Nephron (organoid): Measurements from ENCODE around the gene CASP2.

Experiments used
- H3K27ac Mint-ChIP-seq, 3 experiments: 2 replicates each; pipeline ENCODE4 v1.8.0; 2020; ENCODE audit warnings: mixed read lengths in 3 of 3, mild to moderate bottlenecking in 2 of 3, moderate library complexity in 1 of 3
- H3K27me3 Mint-ChIP-seq: 2 replicates; pipeline ENCODE4 v1.8.0; 2021; ENCODE audit warnings: low read depth, mild to moderate bottlenecking, moderate library complexity, mixed read lengths
- H3K36me3 Mint-ChIP-seq: 2 replicates; pipeline ENCODE4 v1.8.0; 2020; ENCODE audit warnings: low read depth, mixed read lengths
- H3K4me1 Mint-ChIP-seq: 2 replicates; pipeline ENCODE4 v1.8.0; 2020; ENCODE audit warnings: mixed read lengths
- H3K4me3 Mint-ChIP-seq, 3 experiments: 2 replicates each; pipeline ENCODE4 v1.8.0; 2020; ENCODE audit warnings: mild to moderate bottlenecking in 3 of 3, mixed read lengths in 3 of 3, moderate library complexity in 2 of 3
- H3K9me3 Mint-ChIP-seq: 2 replicates; pipeline ENCODE4 v1.8.0; 2020; ENCODE audit warnings: mixed read lengths
- CTCF ChIP-seq, 3 experiments: fragments of 200-600 bp; sonication (generic); IDR thresholded peaks; one replicate each; pipeline ENCODE4 v1.5.0; 2021; ENCODE audit warnings: antibody characterized with exemption in 3 of 3; ENCODE audit not compliant: unreplicated experiment in 3 of 3

The CASP2 gene

GRCh38 chr7:143314127-143314526, 26.0 kb downstream of the CASP2 start:
- no peak for TF ChIP-seq CTCF (IDR thresholded peaks at IDR 0.05; ENCODE audit: unreplicated experiment in 3 of 3)
- Mint-ChIP-seq H3K9me3 (no peaks in the 10 kb centered on the region), H3K4me3 (no peak overlapping the region), H3K4me1 (peaks cover 28% of the 10 kb centered on the region), H3K27ac (no peak overlapping the region), H3K36me3 (peaks cover 23% of the 10 kb centered on the region), H3K27me3 (no peaks in the 10 kb centered on the region)

- peak within 1 kb of the TSS; percentile 23 to 54 (median 26) for H3K27ac Mint-ChIP-seq
- no peaks in the 10 kb centered on the region for H3K9me3 Mint-ChIP-seq
These were observed 27.6 kb downstream of the CASP2 start, which contains the start of gene CLCN1 for GRCh38 chr7:143315776-143316175. TSS of gene CLCN1 (plus strand) at chr7:143316111. CDS start at chr7:143316213, 102 bp downstream.

GRCh38 chr7:143316492-143316891, 28.3 kb downstream of the CASP2 start:
- peaks cover 9% of the 10 kb centered on the region for H3K36me3 Mint-ChIP-seq
- TF ChIP-seq CTCF (IDR thresholded peaks at IDR 0.05; ENCODE audit: unreplicated experiment in 3 of 3), result no peak

More at GRCh38 chr7:143315776-143316175, 27.6 kb downstream of the CASP2 start, which contains the start of gene CLCN1:
- H3K36me3 Mint-ChIP-seq, result peaks cover 13% of the 10 kb centered on the region
- no peak within 1 kb of the TSS for H3K4me3 Mint-ChIP-seq
- TF ChIP-seq CTCF (IDR thresholded peaks at IDR 0.05; ENCODE audit: unreplicated experiment in 3 of 3), result no peak
- H3K4me1 Mint-ChIP-seq, result peaks cover 30% of the 10 kb centered on the region
- no peaks in the 10 kb centered on the region for H3K27me3 Mint-ChIP-seq

GRCh38 chr7:143318661-143319060, 30.5 kb downstream of the CASP2 start:
- Mint-ChIP-seq H3K9me3 (no peaks in the 10 kb centered on the region), H3K4me3 (no peak overlapping the region), H3K27ac (peak overlapping the region; percentile 58 to 90 (median 86)), H3K4me1 (peaks cover 41% of the 10 kb centered on the region), H3K27me3 (no peaks in the 10 kb centered on the region), H3K36me3 (peaks cover 7% of the 10 kb centered on the region)
- no peak for TF ChIP-seq CTCF (IDR thresholded peaks at IDR 0.05; ENCODE audit: unreplicated experiment in 3 of 3)

More at GRCh38 chr7:143316492-143316891, 28.3 kb downstream of the CASP2 start:
- peaks cover 30% of the 10 kb centered on the region for H3K4me1 Mint-ChIP-seq
- no peaks in the 10 kb centered on the region for H3K27me3 Mint-ChIP-seq
- H3K9me3 Mint-ChIP-seq, result no peaks in the 10 kb centered on the region
- peak overlapping the region; percentile 23 to 54 (median 26) for H3K27ac Mint-ChIP-seq
- no peak overlapping the region for H3K4me3 Mint-ChIP-seq

- no peak for TF ChIP-seq CTCF (IDR thresholded peaks at IDR 0.05; ENCODE audit: unreplicated experiment in 3 of 3)
- Mint-ChIP-seq H3K9me3 (no peaks in the 10 kb centered on the region), H3K4me3 (no peak overlapping the region), H3K4me1 (peaks cover 45% of the 10 kb centered on the region), H3K27me3 (no peaks in the 10 kb centered on the region), H3K27ac (peak overlapping the region in 2 of 3 experiments; percentile 30 to 63), H3K36me3 (no peaks in the 10 kb centered on the region)
These were observed 32.5 kb downstream of the CASP2 start for GRCh38 chr7:143320620-143321019.

- H3K4me3 Mint-ChIP-seq, result no peak overlapping the region
- no peaks in the 10 kb centered on the region for H3K9me3 Mint-ChIP-seq
- no peak for TF ChIP-seq CTCF (IDR thresholded peaks at IDR 0.05; ENCODE audit: unreplicated experiment in 3 of 3)
These were observed 33.1 kb downstream of the CASP2 start for GRCh38 chr7:143321242-143321641.

More at GRCh38 chr7:143321242-143321641, 33.1 kb downstream of the CASP2 start:
- no peaks in the 10 kb centered on the region for H3K27me3 Mint-ChIP-seq
- peaks cover 39% of the 10 kb centered on the region for H3K4me1 Mint-ChIP-seq
- peak overlapping the region in 2 of 3 experiments; percentile 18 to 32 for H3K27ac Mint-ChIP-seq
- H3K36me3 Mint-ChIP-seq, result no peaks in the 10 kb centered on the region
